Body of pancreas (tissue), 4 donors: ENCODE results near the gene FIBCD1.

Experiments
- CTCF ChIP-seq, 7 experiments: fragments of 450-650 bp in 4 of 7; fragments of 200-600 bp in 3 of 7; sonication (generic) in 3 of 7; IDR thresholded peaks; one replicate each; pipeline ENCODE4 v1.5.1; 2016 to 2019; ENCODE audit warnings: antibody characterized with exemption in 7 of 7
- POLR2A ChIP-seq, 3 donors: fragments of 450-650 bp; IDR thresholded peaks; one replicate each; pipeline ENCODE4 v1.6.1; 2016; ENCODE audit warnings: antibody characterized with exemption in 3 of 3, mild to moderate bottlenecking in 2 of 3

DNA sequence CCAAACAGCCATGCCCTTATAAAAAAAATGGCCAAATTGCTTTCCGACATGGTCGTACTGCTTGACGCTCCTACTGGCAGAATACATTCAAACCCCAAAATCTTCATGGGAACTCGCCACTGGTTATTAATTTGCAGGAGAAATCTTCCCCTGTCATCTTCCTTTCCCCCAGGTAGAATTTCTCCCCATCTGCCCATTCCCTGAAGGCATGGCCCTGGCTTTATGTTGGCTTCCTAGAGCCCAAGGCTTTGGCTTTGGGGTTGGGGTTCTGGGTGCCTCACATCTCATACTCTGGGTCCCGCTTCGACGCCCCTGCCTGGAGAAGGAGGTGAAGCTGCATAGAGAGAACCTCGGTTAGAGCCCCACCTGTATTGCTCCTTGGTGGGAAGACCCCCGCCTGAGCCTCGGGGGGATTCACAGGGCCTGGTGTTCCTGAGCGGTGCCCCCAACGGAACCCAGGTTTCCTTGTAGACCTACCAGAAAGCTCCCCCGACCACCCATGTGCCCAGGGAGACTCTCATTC, 8.6 kb upstream of the FIBCD1 start:
- TF ChIP-seq CTCF (IDR thresholded peaks at IDR 0.05) (no peak), POLR2A (IDR thresholded peaks at IDR 0.05) (no peak)
